NCI-H146 treated with DMSO at 0.1 percent for 48 hours (cell line): ENCODE results near the gene SMURF1.

Source experiments
- DNase-seq: peaks from one replicate; lab custom pipeline; 2025; ENCODE audit not compliant: unreplicated experiment; lab: John Stamatoyannopoulos, UW

SMURF1 gene

DNA sequence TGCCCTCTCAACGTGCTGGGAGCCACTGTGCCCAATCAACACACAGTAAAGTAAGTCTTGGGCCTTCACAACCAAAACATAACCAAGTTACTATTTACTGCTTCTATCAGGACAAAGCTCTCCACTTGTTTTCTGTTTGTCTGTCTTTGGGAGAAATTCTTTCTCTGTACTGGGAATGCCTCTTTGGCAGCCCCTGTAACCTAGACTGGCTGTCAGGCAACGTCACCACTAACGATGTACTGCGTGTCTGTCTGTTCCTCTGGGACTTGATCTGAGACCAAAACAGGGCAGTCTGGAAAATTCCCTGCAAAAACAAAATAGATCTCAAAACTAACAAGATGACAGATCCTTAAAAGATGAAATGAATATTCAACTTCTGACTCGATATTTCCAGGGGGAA is 113.0 kb downstream of the SMURF1 start:
- DNase-seq = no peak

DNA sequence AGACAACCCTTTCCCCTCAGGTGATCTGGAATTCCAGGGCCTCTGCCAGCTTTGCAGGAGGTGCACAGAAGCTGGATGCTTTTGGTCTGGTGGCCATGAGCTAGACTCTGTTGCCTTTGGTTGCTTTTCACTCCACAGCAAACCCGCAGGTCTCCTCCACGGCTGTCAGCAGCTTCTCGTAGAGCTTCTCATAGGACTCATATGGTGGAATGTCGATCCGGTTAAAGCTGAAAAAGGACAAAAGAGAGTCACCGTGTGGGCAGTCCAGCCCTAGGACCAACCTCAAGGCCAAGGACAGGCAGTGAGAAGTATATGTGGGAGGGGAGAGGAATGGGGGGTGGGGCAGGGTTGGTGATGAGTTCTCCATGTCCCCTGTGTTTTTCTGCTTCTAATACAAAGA is 113.5 kb downstream of the SMURF1 start:
- no peak for DNase-seq

DNA sequence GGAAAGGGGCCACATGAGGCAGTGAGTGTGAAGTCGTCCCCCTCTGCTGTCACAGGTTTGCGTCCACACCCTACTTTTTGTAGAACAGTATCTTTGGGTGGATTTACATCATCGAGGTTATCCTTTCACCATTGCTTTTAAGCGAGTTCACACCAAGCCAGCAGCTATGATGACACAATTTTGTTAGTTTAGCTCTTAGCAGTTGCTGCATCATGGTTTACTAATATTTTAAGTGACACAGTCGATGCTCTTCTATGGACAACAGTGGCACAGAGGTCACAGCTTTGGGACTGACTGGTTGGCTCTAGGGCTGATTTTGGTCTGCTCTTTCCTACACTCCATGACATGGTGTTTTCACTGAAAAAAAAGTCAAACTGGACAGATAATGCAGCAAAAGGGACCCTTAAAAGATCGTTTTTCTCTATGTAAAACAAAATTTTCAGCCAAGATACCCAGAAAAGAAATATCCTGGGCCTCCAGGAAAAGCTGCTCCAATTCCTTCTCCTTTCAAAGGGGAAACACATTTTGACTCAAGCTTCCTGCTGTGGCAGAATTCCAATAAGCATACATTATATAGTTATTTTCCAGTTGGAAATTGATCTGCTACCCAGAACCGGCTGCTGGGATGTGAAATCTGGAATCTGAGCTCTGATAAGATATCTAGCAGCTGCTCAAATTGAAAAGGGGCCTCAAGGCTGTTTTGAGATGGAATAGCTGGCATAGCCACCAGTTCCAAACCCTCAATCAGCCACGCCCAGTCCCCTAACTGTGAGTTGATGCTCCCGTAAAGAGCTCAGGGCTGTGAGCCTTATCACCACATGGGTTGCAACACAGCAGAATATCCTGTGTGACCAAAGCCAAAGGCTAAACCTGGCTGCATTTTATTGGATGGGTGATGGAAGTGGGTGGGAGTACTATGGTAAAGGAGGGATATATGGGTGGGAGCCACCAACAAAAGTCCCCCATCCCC is 114.2 kb downstream of the SMURF1 start:
- no peak for DNase-seq

DNA sequence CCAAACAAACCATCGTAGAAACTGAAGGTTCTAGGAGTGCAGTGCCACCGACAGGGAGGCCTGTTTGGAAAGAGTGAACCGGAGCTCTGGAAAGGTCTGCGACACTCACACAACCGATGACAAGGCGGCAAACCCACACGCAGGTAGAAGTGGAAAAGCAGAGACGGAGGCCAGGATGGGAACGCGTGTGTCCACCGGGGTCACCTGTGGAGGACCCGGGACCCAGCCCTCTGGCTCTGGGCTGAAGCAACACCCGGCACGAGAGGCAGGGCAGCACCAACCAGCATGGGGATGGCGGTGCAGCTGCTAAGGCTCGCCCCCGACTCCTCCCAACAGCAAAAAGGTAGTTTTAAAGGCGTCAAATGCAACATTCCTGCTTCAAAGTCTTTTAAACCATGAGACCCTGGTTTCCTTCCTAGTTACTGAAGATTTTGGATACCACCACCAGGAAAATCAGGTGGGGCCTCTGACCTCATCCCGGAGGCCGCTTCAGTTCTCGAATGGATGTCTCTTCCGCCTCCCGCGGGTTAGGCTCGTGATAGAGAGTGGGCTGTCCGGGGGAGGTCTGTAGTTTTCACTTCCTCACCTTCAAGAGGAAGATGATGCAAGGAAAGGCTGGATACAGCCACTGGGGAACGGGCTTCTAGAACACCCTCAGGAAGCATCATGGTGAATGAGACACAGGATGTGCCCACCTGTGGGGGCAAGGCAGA is 115.5 kb downstream of the SMURF1 start:
- DNase-seq = no peak

DNA sequence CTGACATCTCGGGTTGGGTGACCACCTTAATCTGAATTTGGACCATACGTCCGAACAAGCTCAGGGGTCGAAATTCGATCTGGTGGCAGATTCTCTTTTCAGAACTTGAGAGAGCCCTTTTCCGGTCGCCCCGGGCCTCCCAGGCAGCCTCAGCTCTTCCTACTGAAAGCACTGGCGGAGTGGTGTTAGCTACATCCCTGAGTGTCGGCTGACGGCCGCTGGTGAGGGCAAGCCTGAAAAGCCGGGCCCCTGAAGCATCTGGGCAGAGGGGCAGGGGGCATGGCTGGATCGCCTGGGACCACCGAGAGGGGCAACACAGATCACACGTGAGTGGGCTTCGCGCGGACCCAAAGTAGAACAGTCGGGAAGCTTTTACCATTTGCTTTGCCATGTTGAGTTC is 116.1 kb downstream of the SMURF1 start:
- DNase-seq = no peak

DNA sequence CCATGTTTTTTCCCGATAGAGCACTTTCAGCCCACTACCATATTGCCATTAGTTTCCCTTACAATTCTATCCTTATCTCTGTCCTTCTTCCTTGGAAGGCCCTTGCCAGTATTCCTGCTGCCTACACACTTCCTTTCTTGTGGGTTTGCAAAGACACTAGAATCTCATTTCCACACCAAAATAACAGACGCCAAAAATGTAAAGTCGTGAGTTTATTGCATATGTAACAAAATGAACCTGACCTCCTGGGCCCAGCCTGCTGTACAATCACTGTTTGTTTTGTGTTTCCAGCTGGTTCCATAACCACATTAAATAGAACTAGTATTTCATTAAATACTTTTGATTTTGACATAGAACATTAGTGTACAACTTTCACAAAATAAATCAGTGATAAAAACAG is 116.7 kb downstream of the SMURF1 start:
- DNase-seq = no peak

DNA sequence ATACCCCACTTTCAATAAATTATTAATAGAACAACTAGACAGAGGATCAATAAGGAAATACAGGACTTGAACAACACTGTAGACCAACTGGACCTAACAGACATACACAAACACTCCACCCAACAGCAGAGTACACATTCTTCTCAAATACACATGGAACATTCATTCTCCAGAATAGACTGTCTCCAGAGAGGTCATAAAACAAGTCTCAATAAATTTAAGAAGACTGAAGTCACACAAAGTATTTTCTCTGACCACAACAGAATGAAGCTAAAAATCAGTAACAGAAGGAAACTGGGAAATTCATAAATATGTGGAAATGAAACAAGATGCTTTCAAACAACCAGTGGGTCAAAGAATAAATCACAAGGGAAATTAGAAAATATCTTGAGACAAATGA is 119.8 kb downstream of the SMURF1 start:
- DNase-seq = no peak

DNA sequence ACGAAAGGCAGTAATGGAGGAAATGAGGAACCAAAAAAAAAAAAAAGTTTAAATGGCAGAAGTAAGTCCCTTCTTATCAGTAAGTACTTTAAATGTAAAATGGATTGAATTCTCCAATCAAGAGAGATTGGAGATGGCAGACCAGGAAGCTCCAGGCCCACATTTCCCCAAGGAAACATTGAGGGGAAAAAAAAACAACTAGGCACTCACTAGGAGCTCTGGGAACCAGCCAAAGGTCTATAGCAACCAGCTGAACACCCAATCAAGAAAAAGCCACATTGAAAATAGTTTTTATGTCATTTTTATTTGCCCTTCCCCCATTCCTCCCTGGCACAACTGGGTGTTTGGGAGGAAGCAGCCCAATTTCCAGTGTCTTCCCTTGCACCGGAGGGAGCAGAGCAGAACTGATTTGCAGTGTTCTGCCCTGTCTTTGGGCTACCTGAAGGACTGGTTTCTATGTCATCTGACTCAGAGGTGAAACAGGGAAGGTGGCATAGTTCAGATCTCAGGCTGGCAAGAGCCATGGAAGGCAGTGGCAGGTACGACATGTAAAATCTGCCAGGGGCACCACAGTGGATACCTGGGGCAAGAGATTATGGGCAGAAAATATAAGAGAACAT is 121.9 kb downstream of the SMURF1 start:
- DNase-seq = no peak

DNA sequence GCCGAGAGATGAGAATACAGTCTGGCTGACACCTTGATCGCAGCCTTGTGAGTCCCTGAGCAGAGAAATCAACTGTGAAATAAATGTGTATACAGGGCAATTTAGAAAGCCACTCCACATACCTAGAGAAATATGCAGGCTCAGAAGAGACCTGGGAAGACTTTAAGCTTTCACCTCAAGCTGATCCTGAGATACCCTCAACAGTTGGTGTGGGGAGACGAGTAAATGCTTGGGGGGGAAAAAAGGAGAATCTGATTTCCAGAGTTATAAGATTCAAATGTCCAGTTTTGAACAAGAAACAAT is 123.5 kb downstream of the SMURF1 start:
- no peak for DNase-seq

DNA sequence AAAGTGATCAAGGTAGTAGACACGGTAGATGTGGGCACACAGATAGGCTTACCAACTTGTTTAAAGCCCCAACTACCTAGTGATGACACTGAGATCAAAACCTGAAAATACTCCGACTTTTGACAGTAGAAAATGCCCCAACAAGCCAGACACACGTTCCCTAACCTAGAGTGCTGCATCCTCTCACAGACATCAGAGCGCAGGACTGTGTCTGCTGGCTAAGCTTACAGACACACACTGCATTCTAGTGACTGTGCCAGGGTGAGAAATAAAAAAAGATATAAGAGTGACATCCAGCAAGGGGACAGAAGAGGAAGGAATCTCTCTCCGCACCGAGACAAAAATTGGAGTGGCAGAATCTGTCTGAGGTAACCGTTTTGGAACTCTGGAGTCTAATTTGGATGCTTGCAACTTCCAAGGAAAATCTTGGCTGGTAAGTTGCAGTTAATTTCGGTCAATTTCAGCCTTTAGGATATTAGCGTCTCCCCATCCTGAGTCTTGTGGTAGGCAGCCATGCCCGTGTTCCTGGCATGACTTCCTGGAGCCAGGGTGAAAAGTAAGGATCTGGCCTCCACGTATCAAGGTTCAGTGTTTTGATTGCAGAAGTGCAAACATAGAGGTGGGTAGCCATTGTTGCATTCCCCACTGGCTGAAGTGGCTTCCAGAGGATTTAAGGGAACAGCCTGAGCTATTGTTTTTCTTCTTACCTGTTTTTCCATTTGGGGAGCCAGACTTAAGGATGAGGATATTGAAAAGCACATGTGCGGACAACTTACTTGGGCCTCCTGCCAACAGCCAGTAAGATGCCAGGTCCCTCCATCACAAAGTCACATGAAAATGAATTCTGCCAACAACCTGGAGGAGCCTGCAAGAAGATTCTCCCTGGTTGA is 124.1 kb downstream of the SMURF1 start:
- DNase-seq = no peak

DNA sequence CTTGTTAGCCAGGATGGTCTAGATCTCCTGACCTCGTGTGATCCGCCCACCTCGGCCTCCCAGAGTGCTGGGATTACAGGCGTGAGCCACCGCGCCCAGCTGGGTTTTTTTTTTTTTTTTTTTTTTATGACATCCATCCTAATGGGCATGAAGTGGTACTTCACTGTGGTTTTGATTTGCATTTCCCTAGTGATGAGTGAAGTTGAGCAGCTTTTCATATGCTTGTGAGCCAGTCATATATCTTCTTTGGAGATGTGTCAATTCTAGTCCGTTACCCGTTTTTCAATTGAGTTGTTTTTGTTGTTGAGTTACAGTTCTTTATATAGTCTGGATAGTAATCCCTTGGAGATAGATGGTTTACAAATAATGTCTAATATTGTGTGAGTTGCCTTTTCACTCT is 127.7 kb downstream of the SMURF1 start:
- no peak for DNase-seq

DNA sequence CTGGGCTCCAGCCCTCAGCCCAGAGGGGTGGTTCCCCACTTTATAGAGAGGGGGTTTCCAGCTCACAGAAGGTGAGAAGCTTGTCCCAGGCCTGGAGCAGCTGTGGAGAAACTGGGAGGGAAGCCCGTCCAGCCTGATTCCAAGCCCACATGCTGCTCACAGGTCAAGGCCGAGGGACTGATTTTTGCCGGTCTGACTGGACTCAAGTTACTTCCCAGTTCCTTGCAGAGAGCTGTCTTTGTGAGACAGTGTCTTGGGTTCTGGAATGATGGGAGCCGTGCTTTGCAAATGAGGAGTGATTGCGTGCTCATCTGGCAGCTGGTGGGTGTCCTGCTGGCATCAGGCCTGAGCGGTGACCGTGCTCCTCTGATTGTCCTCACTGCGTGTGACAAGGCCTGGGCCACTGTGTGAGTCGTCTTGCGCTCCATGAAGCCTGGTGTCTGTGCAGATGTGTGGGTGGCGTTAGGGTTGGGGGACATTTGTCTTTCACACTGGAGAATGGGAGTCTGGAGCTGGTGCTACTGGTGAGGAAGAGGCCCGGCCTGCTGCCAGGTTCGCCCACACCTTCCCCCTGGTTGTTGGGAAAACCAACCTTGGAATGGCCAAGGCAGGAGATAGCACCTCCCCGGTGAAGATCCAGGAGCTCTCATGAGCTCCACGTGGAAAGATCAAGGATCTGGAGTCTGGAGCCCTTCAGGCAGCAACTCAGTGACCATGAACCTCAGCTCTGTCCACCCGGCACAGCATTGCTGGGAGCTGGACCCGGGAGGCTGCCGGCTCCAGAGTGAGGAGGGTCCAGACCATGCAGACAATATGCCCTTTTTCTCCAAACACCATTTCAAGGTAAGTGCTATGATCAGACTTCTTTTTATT is 129.6 kb downstream of the SMURF1 start:
- no peak for DNase-seq

DNA sequence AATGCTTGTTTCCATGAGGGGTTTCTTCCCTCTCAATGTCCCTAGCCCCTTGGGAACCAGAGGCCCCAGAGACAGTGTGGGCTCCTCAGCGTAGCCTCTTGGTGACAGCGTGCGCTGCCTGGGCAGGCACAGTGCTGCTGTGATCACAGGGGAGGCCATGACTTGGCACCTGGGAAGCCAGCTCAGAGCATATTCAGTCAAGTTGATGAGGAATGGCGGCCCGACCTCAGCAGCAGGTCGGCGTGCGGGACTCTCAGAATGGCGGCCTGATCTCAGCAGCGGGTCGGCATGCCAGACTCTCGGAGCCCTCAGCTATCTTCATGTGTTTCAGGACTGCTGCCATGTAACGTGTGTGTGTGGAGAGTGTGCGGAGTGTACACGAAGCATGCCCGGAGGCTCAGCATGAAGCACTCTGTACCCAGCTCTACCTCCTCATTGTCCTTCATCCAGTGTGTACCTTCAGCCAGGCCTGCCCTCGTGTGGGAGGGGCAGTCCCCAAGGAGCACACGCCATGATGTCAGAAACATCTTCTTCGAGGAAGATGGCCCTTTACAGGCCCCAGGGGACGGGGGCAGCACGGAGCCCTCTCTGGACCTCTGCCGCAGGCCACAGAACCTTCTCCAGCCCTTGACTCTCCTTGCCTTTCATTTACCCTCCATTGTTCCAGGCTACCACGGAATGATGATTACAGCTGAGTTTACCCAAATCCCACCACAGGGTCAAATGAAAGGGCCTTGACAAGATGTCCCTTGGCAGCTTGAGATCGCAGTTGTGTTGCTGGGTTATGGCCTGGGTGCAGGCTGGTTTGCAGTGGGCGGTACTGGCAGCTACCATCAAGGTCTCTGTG is 130.4 kb downstream of the SMURF1 start:
- no peak for DNase-seq

DNA sequence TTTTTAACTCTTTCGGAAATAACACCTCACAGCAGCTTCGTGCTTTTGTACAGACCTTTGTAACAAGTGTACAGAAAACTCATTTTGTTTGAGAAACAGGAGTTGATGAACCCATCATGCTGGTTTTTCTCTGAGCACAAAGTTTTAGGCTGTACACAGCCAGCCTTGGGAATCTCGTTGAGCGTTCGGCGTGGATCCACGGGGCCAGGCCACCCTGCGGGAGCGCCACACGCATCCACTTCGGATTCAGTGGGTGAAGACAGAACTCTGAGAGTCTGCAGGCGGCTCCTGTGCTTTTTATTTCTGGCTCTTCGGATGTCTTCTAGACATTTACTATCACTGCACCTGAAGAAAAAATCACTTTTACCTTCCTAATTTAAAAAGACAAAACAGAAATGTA is 131.2 kb downstream of the SMURF1 start:
- no peak for DNase-seq

DNA sequence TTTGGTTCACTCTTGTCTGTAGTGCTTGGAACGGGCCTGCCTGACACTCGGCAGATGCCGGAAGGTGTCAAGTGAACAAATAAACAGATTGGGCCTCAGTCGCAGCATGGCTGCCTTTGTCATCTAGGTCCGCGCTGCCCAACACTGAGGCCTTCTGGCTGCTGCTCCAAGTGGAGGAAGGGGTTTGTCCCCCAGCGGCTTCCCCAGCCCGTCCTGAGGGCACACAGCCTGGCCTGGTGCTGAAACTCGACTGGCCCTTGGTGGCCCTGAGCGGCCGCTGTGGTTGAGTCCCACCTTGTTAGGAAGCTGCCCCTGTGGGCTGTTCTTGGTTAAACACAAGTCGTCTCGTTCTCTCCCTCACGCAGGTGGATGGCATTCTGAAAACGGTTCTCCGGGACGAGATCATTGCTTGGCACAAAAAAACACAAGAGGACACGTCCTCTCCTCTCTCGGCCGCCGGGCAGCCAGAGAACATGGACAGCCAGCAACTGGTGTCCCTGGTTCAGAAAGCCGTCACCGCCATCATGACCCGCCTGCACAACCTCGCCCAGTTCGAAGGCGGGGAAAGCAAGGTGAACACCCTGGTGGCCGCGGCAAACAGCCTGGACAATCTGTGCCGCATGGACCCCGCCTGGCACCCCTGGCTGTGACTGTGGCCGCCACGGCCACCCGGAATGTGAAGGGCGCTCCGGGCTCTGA is 132.1 kb downstream of the SMURF1 start:
- DNase-seq = no peak

DNA sequence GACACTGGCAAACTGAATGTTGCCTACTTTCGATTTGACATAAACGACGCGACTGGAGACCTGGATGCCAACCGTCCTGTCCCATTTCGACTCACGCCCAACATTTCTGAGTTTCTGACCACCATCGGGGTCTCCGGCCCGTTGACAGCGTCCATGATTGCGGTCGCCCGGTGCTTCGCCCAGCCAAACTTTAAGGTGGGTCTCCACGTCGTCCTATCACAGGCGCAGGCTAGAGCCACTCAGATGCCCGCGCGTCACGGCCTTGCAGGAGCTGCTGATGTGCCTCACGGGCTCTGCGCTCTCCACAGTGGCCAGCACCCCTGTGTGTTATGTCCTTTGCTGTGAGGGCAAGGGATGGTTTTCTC is 132.6 kb downstream of the SMURF1 start:
- no peak for DNase-seq

DNA sequence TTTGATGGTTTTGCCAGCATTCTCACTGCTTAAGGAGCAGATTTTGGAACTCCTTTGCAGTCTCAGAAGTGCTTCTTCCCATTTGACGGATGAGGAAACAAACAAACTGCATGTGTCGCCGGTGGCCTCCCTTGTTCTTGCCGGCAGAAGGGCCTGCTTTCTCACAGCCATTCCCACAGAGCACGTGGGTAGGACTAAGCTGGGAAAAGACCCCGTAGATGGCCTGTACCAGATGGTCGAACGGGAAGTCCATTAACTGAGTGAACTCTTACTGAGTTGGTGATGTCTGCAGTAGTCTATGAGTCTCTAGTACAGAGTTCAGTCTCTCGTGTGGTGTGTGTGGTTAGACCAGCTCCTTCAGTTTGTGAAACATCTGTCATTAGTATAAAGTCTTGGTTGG is 133.6 kb downstream of the SMURF1 start:
- no peak for DNase-seq

DNA sequence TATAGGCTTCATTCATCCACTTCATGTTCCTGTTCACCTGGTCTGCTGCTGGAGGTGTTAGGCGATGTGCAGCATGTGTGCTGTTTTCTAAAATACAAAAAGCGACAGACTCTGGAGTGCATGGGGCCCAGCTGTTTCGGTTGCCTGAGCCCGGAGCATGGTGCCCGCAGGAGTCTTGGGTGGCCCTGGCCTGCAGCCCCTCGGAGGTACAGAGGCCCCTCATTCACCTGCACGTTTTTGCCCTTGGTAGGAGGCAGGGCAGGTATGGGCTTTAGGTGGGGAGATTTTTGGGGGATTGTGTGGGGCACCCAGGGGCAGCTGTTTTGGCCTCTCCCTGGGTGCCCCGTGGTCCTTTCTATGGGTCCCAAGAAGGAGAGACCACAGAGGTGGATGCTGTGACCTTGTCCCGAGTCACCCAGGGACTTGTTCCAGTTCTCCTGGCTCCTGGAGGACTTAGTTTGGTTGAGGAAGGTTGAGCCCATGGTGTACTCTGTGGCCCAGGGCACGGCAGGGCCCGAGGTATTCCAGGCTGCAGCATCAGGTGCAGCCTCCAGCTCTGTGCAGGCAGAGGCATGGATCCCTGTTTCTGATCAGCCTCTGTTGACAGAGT is 134.9 kb downstream of the SMURF1 start:
- DNase-seq = no peak
